Measurements from ENCODE around the gene FAM53A. TPM values are rescaled to one million over a fixed set of nuclear protein-coding genes. Genes with fewer than 3 reads are reported as not detected.

FAM53A gene
- total and polyA plus RNA-seq, 2 of the 4 experiments (the other 2 are of a cell fraction), result 2.0 to 3.1 TPM

- Histone ChIP-seq H2BK15ac (ENCODE audit: low read depth, low read length) (no peak overlapping the region), H3K18ac (ENCODE audit: low read depth, low read length) (no peak overlapping the region), H3K27me3 (ENCODE audit: control insufficient read depth, insufficient read depth, low read length) (no peaks in the 10 kb centered on the region), H4K8ac (ENCODE audit: low read depth in 2 of 2, low read length in 2 of 2) (no peak overlapping the region), H4K20me1 (ENCODE audit: insufficient read depth, low read length) (no peaks in the 10 kb centered on the region), H3K36me3 (ENCODE audit: control insufficient read depth, insufficient read depth, low read length) (no peaks in the 10 kb centered on the region), H3K27ac (ENCODE audit: insufficient read depth, low read length) (no peak overlapping the region), H2BK20ac (ENCODE audit: low read depth, low read length) (no peak overlapping the region), H2AFZ (replicated peaks; ENCODE audit: low read length, poor library complexity) (no peak overlapping the region), H3K9me3 (ENCODE audit: control insufficient read depth, insufficient read depth, low read length) (no peaks in the 10 kb centered on the region), H2BK120ac (ENCODE audit: low read depth, low read length) (no peak overlapping the region), H2AK5ac (ENCODE audit: low read depth, low read length) (no peak overlapping the region), H4K5ac (ENCODE audit: low read depth, low read length) (no peak overlapping the region), H3K79me1 (ENCODE audit: low read depth in 1 of 2, low read length in 2 of 2) (no peaks in the 10 kb centered on the region), H2BK5ac (ENCODE audit: low read depth, low read length, poor library complexity, severe bottlenecking) (no peak overlapping the region), H3K56ac (ENCODE audit: extremely low read depth, insufficient read depth, low read length) (no peak overlapping the region), H4K91ac (ENCODE audit: insufficient read depth, low read depth, low read length) (no peak overlapping the region), H3K14ac (replicated peaks; ENCODE audit: low read depth, low read length) (no peak overlapping the region), H3K4me1 (ENCODE audit: control insufficient read depth, insufficient read depth, low read length) (no peaks in the 10 kb centered on the region), H3K4me2 (ENCODE audit: low read depth, low read length) (no peak overlapping the region), H2AK9ac (replicated peaks; ENCODE audit: low read depth, low read length, poor library complexity) (no peak overlapping the region), H3K4ac (ENCODE audit: low read depth, low read length) (no peak overlapping the region), H3K23ac (ENCODE audit: low read depth, low read length) (no peak overlapping the region), H3K9ac (ENCODE audit: low read depth, low read length) (no peak overlapping the region), H3K4me3 (ENCODE audit: insufficient read depth, low read depth, low read length) (no peak overlapping the region), H3K9me1 (ENCODE audit: insufficient read depth, low read length) (no peaks in the 10 kb centered on the region)
- ATAC-seq (ENCODE audit: low read depth) (no peak), DNase-seq (no peak)
- ChIA-PET POLR2A (ENCODE audit: unreplicated experiment) (no interaction called here), CTCF (no interaction called here)
- in situ Hi-C loops (cut with MboI; ENCODE audit: low sequenced_read_pairs), result loop anchor here (25.0 kb wide), 1 partner anchor 480 kb away; the partner anchor contains the start of gene SPON2
- no TSS peak for BruUV-seq (replicated peaks)
- WGBS, 2 experiments (ENCODE audit: extremely low coverage in 2 of 2, insufficient read length in 1 of 2), result 92% methylated on average over 17 of the region's 28 CpGs; no CpG with 5 or more reads in 1 of the 2 experiments
- TF ChIP-seq MXI1 (IDR thresholded peaks at IDR 0.05; ENCODE audit: borderline replicate concordance, low read depth, low read length), result no peak
- TF ChIP-seq BHLHE40 (IDR thresholded peaks at IDR 0.05; ENCODE audit: low read depth, low read length), result no peak
- no peak for TF ChIP-seq MAFK (IDR thresholded peaks at IDR 0.05; ENCODE audit: low read depth, low read length)
- no peak for TF ChIP-seq FOS (IDR thresholded peaks at IDR 0.05; ENCODE audit: low read depth, low read length)
- TF ChIP-seq RAD21 (IDR thresholded peaks at IDR 0.05; ENCODE audit: low read length), result no peak
- TF ChIP-seq USF2 (IDR thresholded peaks at IDR 0.05; ENCODE audit: low read depth, low read length), result no peak
- intact Hi-C loops (cut with micrococcal nuclease), result no loop called here
- dilution Hi-C loops (cut with HindIII; ENCODE audit: low sequenced_read_pairs, unreplicated experiment), result no loop called here
These were observed 41.7 kb downstream of the FAM53A start for GRCh38 chr4:1642196-1642951.
